NOMO-1 treated with DMSO at 0.1 percent for 48 hours (cell line): ENCODE data around the gene TRIM64C.
"Not testable (repeated sequence)": the region's sequence is repeated elsewhere in the genome, so short reads cannot be mapped to it uniquely, and the experiment has no call there.

ENCODE experiments used
- DNase-seq: peaks from one replicate; lab custom pipeline; 2025; ENCODE audit not compliant: unreplicated experiment; lab: John Stamatoyannopoulos, UW

TRIM64C gene

GRCh38 chr11:49059012-49059411 lies at the start of gene TRIM64C:
Gene TRIM64C (minus strand): TSS chr11:49059112. CDS start chr11:49059112, 0 bp downstream.
- not testable (repeated sequence) for DNase-seq

- DNase-seq, result not testable (repeated sequence)
Measured at GRCh38 chr11:49102356-49102755, 43.4 kb upstream of the TRIM64C start.

GRCh38 chr11:49069897-49070296 lies 11.0 kb upstream of the TRIM64C start:
- DNase-seq, result not testable (repeated sequence)

- not testable (repeated sequence) for DNase-seq
Measured at GRCh38 chr11:49049821-49050220, 9.1 kb downstream of the TRIM64C start.

- not testable (repeated sequence) for DNase-seq
Measured at GRCh38 chr11:49048229-49048628, 10.7 kb downstream of the TRIM64C start.

GRCh38 chr11:49028523-49028922 lies 30.4 kb downstream of the TRIM64C start, which contains the start of gene TRIM49B:
Gene TRIM49B (plus strand): TSS chr11:49028823. CDS start chr11:49031600, 2,777 bp downstream.
- DNase-seq, result not testable (repeated sequence)
